LNCaP clone FGC (cell line): ENCODE measurements around the gene PGP.

Source experiments
- DNase-seq: peaks from one replicate; pipeline ENCODE4 v3.0.0-alpha.2; 2011; ENCODE audit warnings: low read depth
- H3K4me3 ChIP-seq: 2 replicates; pipeline ENCODE4 v1.5.1; 2011; ENCODE audit warnings: mild to moderate bottlenecking, low read depth, low read length, control low read depth
- TF ChIP-seq, protein P1 (sequence below): IDR thresholded peaks from 2 replicates; pipeline ENCODE4 v1.5.1; 2012; ENCODE audit warnings: mild to moderate bottlenecking; ENCODE audit not compliant: control insufficient read depth, insufficient read depth; ENCODE audit errors: extremely low read depth

Gene PGP

DNA sequence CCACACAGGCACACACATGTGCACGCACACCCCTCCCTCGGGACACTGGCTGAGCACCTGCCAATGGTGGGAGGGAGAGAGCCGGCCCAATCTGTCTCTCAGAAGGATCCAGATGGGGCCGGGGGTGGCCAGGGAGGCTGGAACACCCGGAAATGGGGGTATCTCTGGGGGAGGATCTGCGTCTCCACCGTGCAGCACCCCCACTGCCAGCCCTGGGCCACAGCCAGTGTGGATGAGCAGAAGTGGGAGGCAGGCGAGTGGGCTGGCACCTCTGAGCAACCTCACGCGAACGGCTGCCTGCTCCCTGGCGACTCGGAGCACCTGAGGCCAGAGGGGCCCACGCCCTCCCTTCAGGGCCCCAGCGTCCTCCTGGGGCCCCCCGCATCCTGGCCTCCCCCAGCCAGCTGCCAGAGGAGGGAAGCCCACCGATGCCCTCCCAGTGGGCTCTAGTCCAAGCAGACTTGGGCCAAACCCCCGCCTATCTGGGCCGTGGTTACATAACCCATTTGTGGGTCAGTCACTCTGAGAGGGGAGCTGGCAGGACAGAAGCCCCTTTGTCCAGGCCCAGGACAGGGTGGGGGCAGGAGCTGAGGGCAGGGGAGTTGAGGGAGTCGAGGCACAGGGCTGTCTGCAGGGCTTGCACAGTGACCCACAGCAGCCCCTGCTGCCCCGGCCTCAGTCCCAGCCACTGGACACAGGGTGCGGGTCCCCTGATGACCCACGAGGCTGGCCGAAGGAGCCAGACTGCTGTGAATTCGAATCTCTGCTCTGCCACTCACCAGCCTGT is 23.8 kb downstream of the PGP start:
- no peak for DNase-seq
- TF ChIP-seq, protein P1, sequence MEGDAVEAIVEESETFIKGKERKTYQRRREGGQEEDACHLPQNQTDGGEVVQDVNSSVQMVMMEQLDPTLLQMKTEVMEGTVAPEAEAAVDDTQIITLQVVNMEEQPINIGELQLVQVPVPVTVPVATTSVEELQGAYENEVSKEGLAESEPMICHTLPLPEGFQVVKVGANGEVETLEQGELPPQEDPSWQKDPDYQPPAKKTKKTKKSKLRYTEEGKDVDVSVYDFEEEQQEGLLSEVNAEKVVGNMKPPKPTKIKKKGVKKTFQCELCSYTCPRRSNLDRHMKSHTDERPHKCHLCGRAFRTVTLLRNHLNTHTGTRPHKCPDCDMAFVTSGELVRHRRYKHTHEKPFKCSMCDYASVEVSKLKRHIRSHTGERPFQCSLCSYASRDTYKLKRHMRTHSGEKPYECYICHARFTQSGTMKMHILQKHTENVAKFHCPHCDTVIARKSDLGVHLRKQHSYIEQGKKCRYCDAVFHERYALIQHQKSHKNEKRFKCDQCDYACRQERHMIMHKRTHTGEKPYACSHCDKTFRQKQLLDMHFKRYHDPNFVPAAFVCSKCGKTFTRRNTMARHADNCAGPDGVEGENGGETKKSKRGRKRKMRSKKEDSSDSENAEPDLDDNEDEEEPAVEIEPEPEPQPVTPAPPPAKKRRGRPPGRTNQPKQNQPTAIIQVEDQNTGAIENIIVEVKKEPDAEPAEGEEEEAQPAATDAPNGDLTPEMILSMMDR, result no peak
- no peak overlapping the region for H3K4me3 ChIP-seq

DNA sequence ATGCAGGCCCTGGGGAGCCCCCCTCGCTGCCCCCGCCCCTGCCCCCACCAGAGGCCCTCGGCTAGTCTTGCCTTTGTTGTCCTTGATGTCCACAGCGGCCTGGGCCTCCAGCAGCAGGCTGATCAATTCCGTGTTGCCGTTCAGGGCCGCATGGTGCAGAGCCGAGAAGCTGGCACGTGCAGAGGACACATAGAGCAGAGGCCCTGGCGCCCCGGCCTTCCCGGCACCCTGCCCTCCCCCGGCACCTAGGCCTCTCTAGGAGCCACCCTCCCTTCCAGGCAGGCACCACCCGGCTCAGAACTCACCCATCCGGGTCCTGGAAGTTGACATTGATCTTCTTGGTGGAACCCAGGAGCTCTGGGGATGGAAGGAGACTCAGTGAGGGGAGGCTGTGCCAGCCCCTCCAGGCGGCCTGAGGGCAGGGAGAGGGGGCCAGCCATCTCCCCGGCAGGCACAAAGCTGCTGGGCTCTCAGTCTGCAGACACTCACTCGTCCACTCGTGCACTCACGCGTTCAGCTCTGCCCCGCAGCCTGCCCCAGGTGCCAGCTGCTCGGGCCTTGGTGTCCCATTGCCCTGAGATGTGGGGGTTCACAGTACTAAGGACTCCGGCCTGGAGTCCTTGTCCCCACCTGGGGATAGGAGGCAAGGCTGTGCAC is 24.5 kb downstream of the PGP start:
- H3K4me3 ChIP-seq, result no peak overlapping the region
- TF ChIP-seq, protein P1, result no peak
- no peak for DNase-seq

DNA sequence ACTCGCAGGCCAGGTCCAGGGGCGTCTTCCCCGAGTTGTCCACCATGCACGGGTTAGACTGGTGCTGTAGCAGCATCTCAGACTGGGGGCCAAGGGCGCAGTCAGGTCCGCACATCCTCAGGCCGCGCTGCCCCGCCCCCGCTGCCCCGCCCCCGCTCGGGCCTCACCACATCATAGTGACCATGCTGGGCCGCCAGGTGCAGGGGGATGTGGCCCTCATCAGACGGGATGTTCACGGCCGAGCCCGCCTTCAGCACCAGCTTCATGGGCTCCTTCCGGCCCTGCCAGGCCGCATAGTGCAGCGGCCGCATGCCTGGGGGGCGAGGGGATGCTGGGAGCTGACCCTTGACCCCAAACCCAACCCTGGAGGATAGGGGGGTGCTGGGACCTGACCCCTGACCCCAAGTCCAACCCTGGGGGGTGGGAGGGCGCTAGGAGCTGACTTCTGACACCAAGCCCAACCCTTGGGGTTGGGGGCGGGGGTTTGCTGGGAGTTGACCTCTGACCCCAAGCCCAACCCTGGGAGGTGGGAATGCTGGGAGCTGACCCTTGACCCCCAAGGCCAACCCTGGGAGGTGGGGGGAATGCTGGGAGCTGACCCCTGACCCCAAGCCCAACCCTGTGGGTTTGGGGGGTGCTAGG is 25.3 kb downstream of the PGP start:
- TF ChIP-seq, protein P1, result no peak
- no peak for DNase-seq
- H3K4me3 ChIP-seq, result no peak overlapping the region

DNA sequence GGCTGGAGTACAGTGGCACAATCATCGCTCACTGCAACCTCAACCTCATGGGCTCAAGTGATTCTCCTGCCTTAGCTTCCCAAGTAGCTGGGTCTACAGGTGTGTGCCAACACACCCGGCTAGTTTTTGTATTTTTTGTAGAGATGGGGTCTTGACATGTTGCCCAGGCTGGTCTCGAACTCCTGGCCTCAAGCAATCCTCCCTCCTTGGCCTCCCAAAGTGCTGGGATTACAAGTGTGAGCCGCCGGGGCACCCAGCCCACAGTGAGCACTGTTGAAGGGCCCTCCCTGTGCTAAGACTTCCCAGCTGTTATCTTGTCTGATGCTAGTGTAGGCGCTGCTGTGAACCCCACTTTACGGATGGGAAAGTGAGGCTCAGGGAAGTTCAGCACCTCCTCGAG is 26.2 kb downstream of the PGP start:
- TF ChIP-seq, protein P1, result no peak
- DNase-seq, result no peak
- H3K4me3 ChIP-seq, result no peak overlapping the region

DNA sequence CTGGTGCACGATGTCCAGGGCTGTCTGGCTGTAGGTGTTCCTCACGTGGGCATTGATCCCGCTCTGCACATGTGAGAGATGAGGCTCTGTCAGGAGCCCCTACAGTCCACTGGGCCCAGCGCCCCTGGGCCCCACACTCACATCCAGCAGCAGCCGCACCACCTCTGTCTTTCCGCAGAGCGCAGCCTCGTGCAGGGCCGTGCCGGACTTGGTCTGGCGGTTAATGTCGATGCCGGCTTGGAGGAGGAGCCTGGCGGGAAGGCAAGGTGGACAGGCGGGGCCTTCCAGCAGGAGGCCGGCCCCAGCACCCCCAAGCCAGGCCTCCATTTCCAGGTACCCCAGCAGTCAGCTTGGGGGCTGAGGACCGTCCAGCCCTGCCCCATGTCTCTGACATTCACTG is 27.4 kb downstream of the PGP start:
- no peak for DNase-seq
- TF ChIP-seq, protein P1, result no peak
- H3K4me3 ChIP-seq, result no peak overlapping the region

DNA sequence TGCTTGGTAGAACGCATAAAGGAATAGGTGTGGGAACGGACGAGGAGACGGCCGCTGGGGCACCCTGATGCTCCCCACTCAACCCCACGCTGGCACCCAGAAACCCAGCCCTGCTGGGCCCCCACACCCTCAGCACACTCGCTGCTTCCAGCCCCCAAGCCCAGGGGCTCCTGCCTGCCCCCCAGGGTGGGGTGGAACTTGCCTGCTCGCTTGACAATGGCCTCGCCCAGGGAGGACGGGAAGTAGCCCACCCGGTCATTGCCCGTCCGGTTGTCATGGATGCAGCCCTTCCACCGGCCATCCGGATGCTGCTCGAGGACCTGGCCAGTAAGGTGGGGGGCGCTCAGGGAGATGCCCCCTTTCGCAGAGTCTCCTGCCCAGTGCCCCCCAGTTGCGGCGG is 28.1 kb downstream of the PGP start:
- no peak overlapping the region for H3K4me3 ChIP-seq
- TF ChIP-seq, protein P1, result no peak
- no peak for DNase-seq
